ENCODE data around the gene LALBA. TPM values are rescaled to one million over a fixed set of nuclear protein-coding genes. Genes with fewer than 3 reads are reported as not detected.
A peak's percentile ranks its signal among the peaks of the same experiment; 100 is the strongest.

LALBA gene
- total RNA-seq, 2 experiments from 2014 or later: not detected

GRCh38 chr12:48601013-48601756, 31.3 kb upstream of the LALBA start:
- Mint-ChIP-seq H3K9me3 (peaks cover 10% of the 10 kb centered on the region), H3K4me3 (no peak overlapping the region), H3K4me1 (ENCODE audit: low read depth) (no peaks in the 10 kb centered on the region), H3K36me3 (ENCODE audit: low read depth) (no peaks in the 10 kb centered on the region), H3K27me3 (peaks cover 1% of the 10 kb centered on the region), H3K27ac (no peak overlapping the region)
- TF ChIP-seq CTCF (IDR thresholded peaks at IDR 0.05): no peak
- DNase-seq (peak; percentile 20), ATAC-seq (peak; percentile 42)
- ChIA-PET CTCF (interaction anchor here (1.5 to 1.6 kb wide), 2 partner anchors 17 to 59 kb away, joined by 5 to 6 read pairs; no protein-coding TSS in a partner anchor), POLR2A (no interaction called here)
- intact Hi-C loops (cut with micrococcal nuclease): no loop called here

- H3K9me3 Mint-ChIP-seq: peaks cover 10% of the 10 kb centered on the region
- DNase-seq (no peak), ATAC-seq (no peak)
- H3K4me1 Mint-ChIP-seq (ENCODE audit: low read depth): no peaks in the 10 kb centered on the region
- ChIA-PET POLR2A (no interaction called here), CTCF (interaction anchor here (1.4 to 1.6 kb wide), 2 partner anchors 14 to 58 kb away, joined by 3 to 6 read pairs; no protein-coding TSS in a partner anchor)
- TF ChIP-seq CTCF (IDR thresholded peaks at IDR 0.05): no peak
- H3K36me3 Mint-ChIP-seq (ENCODE audit: low read depth): no peaks in the 10 kb centered on the region
- no peak overlapping the region for H3K27ac Mint-ChIP-seq
- no peak overlapping the region for H3K4me3 Mint-ChIP-seq
- H3K27me3 Mint-ChIP-seq: peaks cover 1% of the 10 kb centered on the region
- intact Hi-C loops (cut with micrococcal nuclease): no loop called here
Observed at GRCh38 chr12:48600552-48600951, 30.7 kb upstream of the LALBA start.

- ChIA-PET POLR2A (no interaction called here), CTCF (interaction anchor here (1.4 kb wide), 1 partner anchor 26 kb away, joined by 5 read pairs; no protein-coding TSS in a partner anchor)
- no peak overlapping the region for H3K4me3 Mint-ChIP-seq
- no peak for TF ChIP-seq CTCF (IDR thresholded peaks at IDR 0.05)
- H3K27ac Mint-ChIP-seq: no peak overlapping the region
- ATAC-seq (no peak), DNase-seq (no peak)
- intact Hi-C loops (cut with micrococcal nuclease): no loop called here
- no peaks in the 10 kb centered on the region for H3K36me3 Mint-ChIP-seq (ENCODE audit: low read depth)
- no peaks in the 10 kb centered on the region for H3K4me1 Mint-ChIP-seq (ENCODE audit: low read depth)
- peaks cover 8% of the 10 kb centered on the region for H3K27me3 Mint-ChIP-seq
- no peaks in the 10 kb centered on the region for H3K9me3 Mint-ChIP-seq
Observed at GRCh38 chr12:48592591-48593086, 22.8 kb upstream of the LALBA start.

GRCh38 chr12:48586361-48586760, 16.5 kb upstream of the LALBA start:
- Mint-ChIP-seq H3K4me3 (no peak overlapping the region), H3K27me3 (peaks cover 13% of the 10 kb centered on the region)
- CTCF ChIA-PET: no interaction called here

More at GRCh38 chr12:48586361-48586760, 16.5 kb upstream of the LALBA start:
- no peak for TF ChIP-seq CTCF (IDR thresholded peaks at IDR 0.05)
- DNase-seq (no peak), ATAC-seq (no peak)
- no peak overlapping the region for H3K27ac Mint-ChIP-seq
- no peaks in the 10 kb centered on the region for H3K4me1 Mint-ChIP-seq (ENCODE audit: low read depth)
- H3K9me3 Mint-ChIP-seq: no peaks in the 10 kb centered on the region
- intact Hi-C loops (cut with micrococcal nuclease): no loop called here
- POLR2A ChIA-PET: no interaction called here
- no peaks in the 10 kb centered on the region for H3K36me3 Mint-ChIP-seq (ENCODE audit: low read depth)

All from activated CD8-positive, alpha-beta T cell treated with anti-CD3 and anti-CD28 coated beads for 36 hours (primary cell).